Measurements from ENCODE around the gene DIDO1.
"Not testable (repeated sequence)": the region's sequence is repeated elsewhere in the genome, so short reads cannot be mapped to it uniquely, and the experiment has no call there.

DIDO1 gene

GRCh38 chr20:62880147-62880934 lies 46.0 kb downstream of the DIDO1 start:
- no peak for DNase-seq
- Mint-ChIP-seq H3K9me3 (no peaks in the 10 kb centered on the region), H3K27ac (no peak overlapping the region), H3K36me3 (peaks cover 13% of the 10 kb centered on the region), H3K4me1 (peaks cover 7% of the 10 kb centered on the region), H3K4me3 (no peak overlapping the region), H3K27me3 (peaks cover 7% of the 10 kb centered on the region)
- CTCF ChIA-PET = no interaction called here

GRCh38 chr20:62879275-62880146 lies 46.8 kb downstream of the DIDO1 start:
- Mint-ChIP-seq H3K27me3 (peaks cover 10% of the 10 kb centered on the region), H3K4me1 (peaks cover 12% of the 10 kb centered on the region), H3K27ac (no peak overlapping the region), H3K9me3 (no peaks in the 10 kb centered on the region), H3K36me3 (peaks cover 13% of the 10 kb centered on the region), H3K4me3 (no peak overlapping the region)
- DNase-seq = no peak
- CTCF ChIA-PET = interaction anchor here (0.8 kb wide), 1 partner anchor 22 kb away, joined by 4 read pairs; no protein-coding TSS in a partner anchor

- CTCF ChIA-PET = interaction anchor here (0.8 to 1.1 kb wide), 2 partner anchors 11 to 23 kb away, joined by 4 to 6 read pairs; no protein-coding TSS in a partner anchor
- H3K27ac Mint-ChIP-seq = no peak overlapping the region
These were observed 47.9 kb downstream of the DIDO1 start for GRCh38 chr20:62878244-62879038.

GRCh38 chr20:62876902-62877816 lies 49.1 kb downstream of the DIDO1 start:
- Mint-ChIP-seq H3K27me3 (peaks cover 28% of the 10 kb centered on the region), H3K9me3 (no peaks in the 10 kb centered on the region), H3K4me1 (peaks cover 23% of the 10 kb centered on the region), H3K4me3 (no peak overlapping the region), H3K36me3 (peaks cover 12% of the 10 kb centered on the region), H3K27ac (no peak overlapping the region)
- no peak for DNase-seq
- CTCF ChIA-PET = interaction anchor here (0.8 to 1.1 kb wide), 2 partner anchors 12 to 132 kb away, joined by 3 to 6 read pairs; no protein-coding TSS in a partner anchor

More at GRCh38 chr20:62878244-62879038, 47.9 kb downstream of the DIDO1 start:
- Mint-ChIP-seq H3K4me1 (peaks cover 20% of the 10 kb centered on the region), H3K27me3 (peaks cover 15% of the 10 kb centered on the region), H3K36me3 (peaks cover 13% of the 10 kb centered on the region), H3K9me3 (no peaks in the 10 kb centered on the region), H3K4me3 (no peak overlapping the region)
- no peak for DNase-seq

GRCh38 chr20:62876501-62876901 lies 49.8 kb downstream of the DIDO1 start:
- Mint-ChIP-seq H3K27me3 (peaks cover 28% of the 10 kb centered on the region), H3K4me1 (peaks cover 23% of the 10 kb centered on the region), H3K9me3 (no peaks in the 10 kb centered on the region), H3K27ac (peak overlapping the region; percentile 75), H3K4me3 (no peak overlapping the region), H3K36me3 (peaks cover 5% of the 10 kb centered on the region)
- CTCF ChIA-PET = interaction anchor here (0.8 kb wide), 1 partner anchor 132 kb away, joined by 3 read pairs; no protein-coding TSS in a partner anchor
- no peak for DNase-seq

GRCh38 chr20:62875419-62876361 lies 50.6 kb downstream of the DIDO1 start:
- H3K36me3 Mint-ChIP-seq = peaks cover 3% of the 10 kb centered on the region
- no peaks in the 10 kb centered on the region for H3K9me3 Mint-ChIP-seq
- peaks cover 23% of the 10 kb centered on the region for H3K4me1 Mint-ChIP-seq
- no peak overlapping the region for H3K27ac Mint-ChIP-seq
- H3K4me3 Mint-ChIP-seq = no peak overlapping the region
- no peak for DNase-seq
- CTCF ChIA-PET = no interaction called here
- peaks cover 27% of the 10 kb centered on the region for H3K27me3 Mint-ChIP-seq

GRCh38 chr20:62874964-62875344 lies 51.4 kb downstream of the DIDO1 start:
- peaks cover 23% of the 10 kb centered on the region for H3K4me1 Mint-ChIP-seq
- H3K27me3 Mint-ChIP-seq = peaks cover 35% of the 10 kb centered on the region
- H3K36me3 Mint-ChIP-seq = peaks cover 3% of the 10 kb centered on the region
- H3K4me3 Mint-ChIP-seq = no peak overlapping the region
- no peak overlapping the region for H3K27ac Mint-ChIP-seq
- CTCF ChIA-PET = interaction anchor here (1.0 to 1.5 kb wide), 2 partner anchors 19 to 95 kb away, joined by 3 read pairs; no protein-coding TSS in a partner anchor
- H3K9me3 Mint-ChIP-seq = no peaks in the 10 kb centered on the region
- no peak for DNase-seq

- not testable (repeated sequence) for H3K36me3 Mint-ChIP-seq, H3K4me3 Mint-ChIP-seq, H3K27ac Mint-ChIP-seq, H3K9me3 Mint-ChIP-seq
- CTCF ChIA-PET = interaction anchor here (0.7 to 1.6 kb wide), 5 partner anchors 20 to 138 kb away, joined by 3 to 5 read pairs (median 3); no protein-coding TSS in a partner anchor
- DNase-seq = peak; percentile 52
- Mint-ChIP-seq H3K27me3 (peaks cover 35% of the 10 kb centered on the region), H3K4me1 (peaks cover 23% of the 10 kb centered on the region)
These were observed 52.6 kb downstream of the DIDO1 start for GRCh38 chr20:62873681-62874031.

- Mint-ChIP-seq H3K27ac (no peak overlapping the region), H3K36me3 (peaks cover 2% of the 10 kb centered on the region), H3K4me3 (no peak overlapping the region), H3K9me3 (no peaks in the 10 kb centered on the region), H3K4me1 (peaks cover 23% of the 10 kb centered on the region), H3K27me3 (peaks cover 35% of the 10 kb centered on the region)
- DNase-seq = no peak
- CTCF ChIA-PET = interaction anchor here (0.7 to 1.6 kb wide), 4 partner anchors 47 to 139 kb away, joined by 3 to 5 read pairs (median 4); no protein-coding TSS in a partner anchor
These were observed 53.0 kb downstream of the DIDO1 start for GRCh38 chr20:62873280-62873679.

GRCh38 chr20:62872862-62873261 lies 53.4 kb downstream of the DIDO1 start:
- CTCF ChIA-PET = interaction anchor here (0.7 to 1.6 kb wide), 2 partner anchors 47 to 100 kb away, joined by 3 to 5 read pairs; no protein-coding TSS in a partner anchor
- H3K4me3 Mint-ChIP-seq = no peak overlapping the region
- H3K27me3 Mint-ChIP-seq = peaks cover 38% of the 10 kb centered on the region
- H3K36me3 Mint-ChIP-seq = no peaks in the 10 kb centered on the region
- H3K4me1 Mint-ChIP-seq = peaks cover 21% of the 10 kb centered on the region
- no peaks in the 10 kb centered on the region for H3K9me3 Mint-ChIP-seq
- H3K27ac Mint-ChIP-seq = no peak overlapping the region
- no peak for DNase-seq

- Mint-ChIP-seq H3K4me1 (peaks cover 21% of the 10 kb centered on the region), H3K27ac (no peak overlapping the region), H3K27me3 (peaks cover 41% of the 10 kb centered on the region), H3K4me3 (no peak overlapping the region), H3K36me3 (no peaks in the 10 kb centered on the region), H3K9me3 (no peaks in the 10 kb centered on the region)
- CTCF ChIA-PET = interaction anchor here (1.6 kb wide), 1 partner anchor 100 kb away, joined by 5 read pairs; no protein-coding TSS in a partner anchor
- DNase-seq = no peak
These were observed 54.0 kb downstream of the DIDO1 start for GRCh38 chr20:62872184-62872847.

GRCh38 chr20:62864207-62864606 lies 62.1 kb downstream of the DIDO1 start:
- CTCF ChIA-PET = no interaction called here
- Mint-ChIP-seq H3K9me3 (no peaks in the 10 kb centered on the region), H3K27ac (no peak overlapping the region), H3K4me3 (no peak overlapping the region), H3K36me3 (no peaks in the 10 kb centered on the region), H3K27me3 (peaks cover 45% of the 10 kb centered on the region), H3K4me1 (peaks cover 20% of the 10 kb centered on the region)
- DNase-seq = no peak

All from activated naive CD4-positive, alpha-beta T cell treated with anti-CD3 and anti-CD28 coated beads, Interleukin-2, amount 10 ng/mL, durations not matched to agents 7 days and 5 days (primary cell).